ENCODE results near the gene CCR3.

GRCh38 chr3:46238386-46238785 is 3.9 kb upstream of the CCR3 start:
- TF ChIP-seq, protein P1, sequence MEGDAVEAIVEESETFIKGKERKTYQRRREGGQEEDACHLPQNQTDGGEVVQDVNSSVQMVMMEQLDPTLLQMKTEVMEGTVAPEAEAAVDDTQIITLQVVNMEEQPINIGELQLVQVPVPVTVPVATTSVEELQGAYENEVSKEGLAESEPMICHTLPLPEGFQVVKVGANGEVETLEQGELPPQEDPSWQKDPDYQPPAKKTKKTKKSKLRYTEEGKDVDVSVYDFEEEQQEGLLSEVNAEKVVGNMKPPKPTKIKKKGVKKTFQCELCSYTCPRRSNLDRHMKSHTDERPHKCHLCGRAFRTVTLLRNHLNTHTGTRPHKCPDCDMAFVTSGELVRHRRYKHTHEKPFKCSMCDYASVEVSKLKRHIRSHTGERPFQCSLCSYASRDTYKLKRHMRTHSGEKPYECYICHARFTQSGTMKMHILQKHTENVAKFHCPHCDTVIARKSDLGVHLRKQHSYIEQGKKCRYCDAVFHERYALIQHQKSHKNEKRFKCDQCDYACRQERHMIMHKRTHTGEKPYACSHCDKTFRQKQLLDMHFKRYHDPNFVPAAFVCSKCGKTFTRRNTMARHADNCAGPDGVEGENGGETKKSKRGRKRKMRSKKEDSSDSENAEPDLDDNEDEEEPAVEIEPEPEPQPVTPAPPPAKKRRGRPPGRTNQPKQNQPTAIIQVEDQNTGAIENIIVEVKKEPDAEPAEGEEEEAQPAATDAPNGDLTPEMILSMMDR (IDR thresholded peaks at IDR 0.05) = no peak
- TF ChIP-seq EP300 (IDR thresholded peaks at IDR 0.05) (no peak), POLR2A (IDR thresholded peaks at IDR 0.05) (no peak), POLR2AphosphoS5 (IDR thresholded peaks at IDR 0.05) (no peak)

Measured in gastroesophageal sphincter (tissue), 3 donors.